Measurements from ENCODE around the gene ACER1.

DNA sequence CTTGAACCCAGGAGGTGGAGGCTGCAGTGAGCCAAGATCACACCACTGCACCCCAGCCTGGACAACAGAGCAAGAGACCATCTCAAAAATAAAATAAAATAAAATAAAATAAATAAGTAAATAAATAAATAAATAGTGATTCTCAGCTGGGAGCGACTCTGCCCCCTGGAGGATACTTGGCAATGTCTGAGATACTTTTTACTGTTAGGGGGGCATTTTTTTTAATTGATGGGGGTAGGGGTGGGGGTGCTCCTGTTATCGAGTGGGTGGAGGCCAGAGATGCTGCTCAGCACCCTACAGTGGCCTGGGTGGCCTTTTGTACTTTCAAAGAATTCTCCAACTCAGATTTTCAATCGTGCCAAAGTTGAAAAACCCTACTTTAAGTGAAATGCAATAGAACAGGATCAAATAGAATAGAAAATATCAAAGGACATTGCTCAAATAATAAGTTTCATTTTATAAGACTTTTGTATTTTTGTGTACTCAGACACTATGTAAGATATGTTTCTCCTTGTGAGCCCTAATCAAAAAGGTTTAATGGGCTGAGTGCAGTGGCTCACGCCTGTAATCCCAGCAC, 20.8 kb upstream of the ACER1 start:
- TF ChIP-seq, protein P1, sequence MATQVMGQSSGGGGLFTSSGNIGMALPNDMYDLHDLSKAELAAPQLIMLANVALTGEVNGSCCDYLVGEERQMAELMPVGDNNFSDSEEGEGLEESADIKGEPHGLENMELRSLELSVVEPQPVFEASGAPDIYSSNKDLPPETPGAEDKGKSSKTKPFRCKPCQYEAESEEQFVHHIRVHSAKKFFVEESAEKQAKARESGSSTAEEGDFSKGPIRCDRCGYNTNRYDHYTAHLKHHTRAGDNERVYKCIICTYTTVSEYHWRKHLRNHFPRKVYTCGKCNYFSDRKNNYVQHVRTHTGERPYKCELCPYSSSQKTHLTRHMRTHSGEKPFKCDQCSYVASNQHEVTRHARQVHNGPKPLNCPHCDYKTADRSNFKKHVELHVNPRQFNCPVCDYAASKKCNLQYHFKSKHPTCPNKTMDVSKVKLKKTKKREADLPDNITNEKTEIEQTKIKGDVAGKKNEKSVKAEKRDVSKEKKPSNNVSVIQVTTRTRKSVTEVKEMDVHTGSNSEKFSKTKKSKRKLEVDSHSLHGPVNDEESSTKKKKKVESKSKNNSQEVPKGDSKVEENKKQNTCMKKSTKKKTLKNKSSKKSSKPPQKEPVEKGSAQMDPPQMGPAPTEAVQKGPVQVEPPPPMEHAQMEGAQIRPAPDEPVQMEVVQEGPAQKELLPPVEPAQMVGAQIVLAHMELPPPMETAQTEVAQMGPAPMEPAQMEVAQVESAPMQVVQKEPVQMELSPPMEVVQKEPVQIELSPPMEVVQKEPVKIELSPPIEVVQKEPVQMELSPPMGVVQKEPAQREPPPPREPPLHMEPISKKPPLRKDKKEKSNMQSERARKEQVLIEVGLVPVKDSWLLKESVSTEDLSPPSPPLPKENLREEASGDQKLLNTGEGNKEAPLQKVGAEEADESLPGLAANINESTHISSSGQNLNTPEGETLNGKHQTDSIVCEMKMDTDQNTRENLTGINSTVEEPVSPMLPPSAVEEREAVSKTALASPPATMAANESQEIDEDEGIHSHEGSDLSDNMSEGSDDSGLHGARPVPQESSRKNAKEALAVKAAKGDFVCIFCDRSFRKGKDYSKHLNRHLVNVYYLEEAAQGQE (IDR thresholded peaks at IDR 0.05; ENCODE audit: insufficient read depth in 1 of 2, low read depth in 2 of 2, low read length in 2 of 2): no peak
- TF ChIP-seq TAF1 (IDR thresholded peaks at IDR 0.05; ENCODE audit: borderline replicate concordance, insufficient read depth, low read length) (no peak), POLR2AphosphoS5 (IDR thresholded peaks at IDR 0.05; ENCODE audit: low read depth, low read length) (no peak)
